MM.1S (cell line): ENCODE measurements around the gene RGS7.

ENCODE experiments used
- EZH2phosphoT487 ChIP-seq: fragments of 300-600 bp; sonication (generic); IDR thresholded peaks from 2 replicates; pipeline ENCODE4 v1.6.1; 2018; ENCODE audit warnings: antibody characterized with exemption, low read length
- TF ChIP-seq, protein P1 (sequence below): fragments of 300-600 bp; sonication (generic); IDR thresholded peaks from 2 replicates; pipeline ENCODE4 v1.5.1; 2016; ENCODE audit warnings: antibody characterized with exemption, low read length, mixed read lengths

GRCh38 chr1:240993004-240993403 is 364.0 kb downstream of the RGS7 start:
- TF ChIP-seq, protein P1, sequence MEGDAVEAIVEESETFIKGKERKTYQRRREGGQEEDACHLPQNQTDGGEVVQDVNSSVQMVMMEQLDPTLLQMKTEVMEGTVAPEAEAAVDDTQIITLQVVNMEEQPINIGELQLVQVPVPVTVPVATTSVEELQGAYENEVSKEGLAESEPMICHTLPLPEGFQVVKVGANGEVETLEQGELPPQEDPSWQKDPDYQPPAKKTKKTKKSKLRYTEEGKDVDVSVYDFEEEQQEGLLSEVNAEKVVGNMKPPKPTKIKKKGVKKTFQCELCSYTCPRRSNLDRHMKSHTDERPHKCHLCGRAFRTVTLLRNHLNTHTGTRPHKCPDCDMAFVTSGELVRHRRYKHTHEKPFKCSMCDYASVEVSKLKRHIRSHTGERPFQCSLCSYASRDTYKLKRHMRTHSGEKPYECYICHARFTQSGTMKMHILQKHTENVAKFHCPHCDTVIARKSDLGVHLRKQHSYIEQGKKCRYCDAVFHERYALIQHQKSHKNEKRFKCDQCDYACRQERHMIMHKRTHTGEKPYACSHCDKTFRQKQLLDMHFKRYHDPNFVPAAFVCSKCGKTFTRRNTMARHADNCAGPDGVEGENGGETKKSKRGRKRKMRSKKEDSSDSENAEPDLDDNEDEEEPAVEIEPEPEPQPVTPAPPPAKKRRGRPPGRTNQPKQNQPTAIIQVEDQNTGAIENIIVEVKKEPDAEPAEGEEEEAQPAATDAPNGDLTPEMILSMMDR, result no peak
- no peak for TF ChIP-seq EZH2phosphoT487
